GM19463 (cell line): ENCODE data around the gene REX1BD.
"Not testable (repeated sequence)": the region's sequence is repeated elsewhere in the genome, so short reads cannot be mapped to it uniquely, and the experiment has no call there.

Source experiments
- ATAC-seq: cut with Tn5 transposase; IDR thresholded peaks from one replicate; pipeline ENCODE4 v1.9.1; 2021; ENCODE audit warnings: mild to moderate bottlenecking, moderate library complexity; ENCODE audit not compliant: unreplicated experiment

The REX1BD gene

DNA sequence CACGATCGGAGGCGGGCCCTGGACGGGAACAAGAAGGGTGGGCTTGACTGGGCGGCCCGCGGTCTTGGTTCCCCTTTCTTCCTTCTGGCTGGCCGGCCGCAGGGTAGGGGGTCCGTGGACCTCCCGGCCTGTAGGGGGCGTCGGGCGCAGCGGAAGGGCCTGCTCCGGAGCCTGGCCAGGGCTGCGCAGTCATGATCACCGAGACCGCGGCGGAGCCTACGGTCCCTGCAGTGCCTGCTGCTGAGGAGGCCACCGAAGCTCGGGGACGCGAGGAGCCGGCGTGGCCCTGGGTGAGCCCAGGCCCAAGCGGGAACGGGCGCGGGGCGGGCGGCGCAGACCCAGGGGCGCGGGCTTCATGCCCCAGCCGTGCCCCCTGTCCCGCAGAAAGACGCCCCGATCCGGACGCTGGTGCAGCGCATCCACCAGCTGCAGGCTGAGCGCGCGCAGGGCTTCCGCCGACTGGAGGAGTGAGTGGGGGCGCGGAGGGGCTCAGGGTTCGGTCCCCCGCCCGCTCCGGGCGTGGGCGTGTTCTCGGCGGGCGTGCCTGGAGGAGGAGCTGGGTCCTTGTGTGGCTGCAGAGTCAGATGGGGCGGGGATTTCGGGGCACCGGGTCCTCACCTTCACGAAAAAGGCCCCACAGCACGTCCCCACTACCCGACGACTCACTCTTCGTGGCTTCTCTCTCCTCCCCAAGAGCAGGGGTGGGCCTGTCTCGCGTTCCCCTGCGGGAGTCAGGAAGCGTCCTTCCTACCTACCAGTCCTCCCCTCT, at the start of gene REX1BD:
Gene REX1BD, plus strand, starts transcription at position 188 of the 769 bp plus-strand sequence. Its CDS starts 4 bp downstream, at position 192.
- peak; percentile 72 for ATAC-seq

DNA sequence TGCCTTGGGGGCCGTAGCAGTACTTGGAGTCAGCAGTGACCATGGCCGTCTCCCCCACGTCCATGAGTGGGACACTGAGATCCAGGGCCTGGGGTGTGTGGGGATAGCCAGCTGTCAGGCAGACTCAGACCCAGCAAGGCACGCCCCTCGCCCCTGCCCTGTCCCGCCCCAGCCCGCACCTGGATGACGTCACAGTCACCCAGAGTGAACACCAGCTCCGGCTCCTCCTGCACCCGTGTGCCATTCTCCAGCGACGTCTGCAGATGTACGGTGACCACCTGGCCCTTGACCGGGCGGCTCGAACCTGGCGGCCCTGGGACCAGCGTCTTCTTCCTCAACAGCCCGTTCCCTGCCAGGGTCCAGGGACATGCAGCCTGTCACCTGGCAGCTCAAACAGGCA, 49.2 kb upstream of the REX1BD start:
- ATAC-seq: no peak

DNA sequence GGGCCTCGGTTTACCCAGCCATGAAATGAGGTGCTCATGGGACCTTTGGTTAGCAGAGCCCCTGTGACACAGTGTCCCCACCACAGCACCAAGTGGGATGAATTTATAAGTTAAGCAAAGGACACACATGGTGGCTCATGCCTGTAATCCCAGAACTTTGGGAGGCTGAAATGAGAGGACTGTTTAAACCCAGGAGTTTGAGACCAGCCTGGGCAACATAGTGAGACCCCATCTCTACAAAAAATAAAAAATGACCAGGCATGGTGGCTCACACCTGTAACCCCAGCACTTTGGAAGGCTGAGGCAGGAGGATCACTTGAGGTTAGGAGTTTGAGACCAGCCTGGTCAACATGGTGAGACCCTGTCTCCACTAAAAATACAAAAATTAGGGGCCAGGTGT, 48.4 kb upstream of the REX1BD start:
- not testable (repeated sequence) for ATAC-seq

DNA sequence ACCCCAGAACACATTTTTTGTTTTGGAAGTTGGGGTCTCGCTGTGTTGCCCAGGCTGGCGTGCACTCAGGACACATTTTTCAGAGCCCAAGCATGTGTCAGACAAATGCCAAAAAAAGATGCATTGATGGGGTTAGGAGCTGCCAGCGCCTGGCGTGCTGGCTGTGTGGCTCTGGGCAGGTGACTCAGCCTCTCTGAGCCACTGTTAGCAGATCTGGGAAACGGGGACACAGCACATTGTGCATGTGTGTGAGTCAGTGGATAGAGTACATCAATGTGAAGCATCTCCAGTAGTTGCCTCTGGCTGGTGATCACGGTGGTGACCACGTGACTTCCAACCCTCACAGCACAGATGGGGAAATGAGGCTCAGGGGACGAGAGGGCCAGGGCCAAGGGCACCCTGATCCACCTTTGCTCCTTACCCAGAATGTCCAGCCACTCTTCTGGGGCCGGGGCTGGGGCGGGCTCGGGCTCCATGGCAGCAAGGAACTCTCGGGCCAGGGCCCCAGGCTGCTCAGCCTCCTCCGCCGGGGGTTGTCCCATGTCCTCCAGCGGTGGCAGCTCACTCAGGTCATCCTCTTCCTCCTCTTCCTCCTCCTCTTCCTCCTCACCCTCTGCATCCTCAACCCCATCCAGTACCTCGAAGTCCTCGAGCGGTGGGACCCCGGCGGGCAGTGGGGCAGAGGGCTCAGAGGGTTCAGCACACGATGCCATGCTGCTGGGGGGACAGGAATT, 47.2 kb upstream of the REX1BD start:
- ATAC-seq: no peak

DNA sequence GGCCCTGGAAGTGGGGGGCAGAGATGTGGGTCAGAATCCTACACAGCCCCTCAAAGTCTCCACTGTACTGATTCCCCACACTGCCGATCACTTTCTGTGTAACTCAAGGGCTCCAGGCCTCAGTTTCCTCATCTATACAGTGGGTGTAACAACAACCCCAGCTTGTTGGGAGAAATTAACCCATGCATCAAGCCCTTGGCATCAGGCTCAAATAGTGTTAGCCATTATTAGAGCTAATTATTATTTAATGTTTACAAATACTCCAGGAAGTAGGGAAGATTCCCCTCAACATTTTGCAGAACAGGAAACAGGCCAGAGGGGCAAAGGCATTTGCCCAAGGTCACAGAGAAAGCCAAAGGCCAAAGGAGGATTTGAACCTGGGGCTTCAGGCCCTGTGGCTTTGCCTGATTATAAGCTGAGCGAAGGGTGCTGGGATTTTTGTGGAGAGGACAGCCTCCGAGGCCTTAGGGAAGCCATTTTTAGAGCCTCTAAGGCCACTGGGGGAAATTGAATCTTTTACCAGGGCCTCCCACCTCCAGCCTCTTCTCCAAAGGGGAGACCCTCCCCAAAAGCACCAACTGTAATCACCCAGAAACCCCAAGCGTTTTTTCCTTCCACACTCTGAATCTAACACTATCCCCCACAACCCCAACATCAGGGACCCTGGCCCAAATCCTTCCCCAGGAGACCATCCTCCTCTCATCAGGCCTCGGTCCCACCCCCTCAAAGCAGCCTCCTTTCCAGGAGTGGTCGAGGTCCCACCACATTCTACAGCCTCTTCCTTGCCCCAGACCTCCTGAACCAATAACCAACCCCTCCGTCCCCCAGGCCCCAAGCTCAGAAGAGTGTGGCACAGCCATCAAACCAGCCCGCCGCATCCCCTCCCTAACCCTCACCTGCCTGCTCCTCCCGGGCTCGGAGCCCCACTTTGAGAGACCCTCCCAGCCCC, 46.3 kb upstream of the REX1BD start:
- ATAC-seq: no peak

DNA sequence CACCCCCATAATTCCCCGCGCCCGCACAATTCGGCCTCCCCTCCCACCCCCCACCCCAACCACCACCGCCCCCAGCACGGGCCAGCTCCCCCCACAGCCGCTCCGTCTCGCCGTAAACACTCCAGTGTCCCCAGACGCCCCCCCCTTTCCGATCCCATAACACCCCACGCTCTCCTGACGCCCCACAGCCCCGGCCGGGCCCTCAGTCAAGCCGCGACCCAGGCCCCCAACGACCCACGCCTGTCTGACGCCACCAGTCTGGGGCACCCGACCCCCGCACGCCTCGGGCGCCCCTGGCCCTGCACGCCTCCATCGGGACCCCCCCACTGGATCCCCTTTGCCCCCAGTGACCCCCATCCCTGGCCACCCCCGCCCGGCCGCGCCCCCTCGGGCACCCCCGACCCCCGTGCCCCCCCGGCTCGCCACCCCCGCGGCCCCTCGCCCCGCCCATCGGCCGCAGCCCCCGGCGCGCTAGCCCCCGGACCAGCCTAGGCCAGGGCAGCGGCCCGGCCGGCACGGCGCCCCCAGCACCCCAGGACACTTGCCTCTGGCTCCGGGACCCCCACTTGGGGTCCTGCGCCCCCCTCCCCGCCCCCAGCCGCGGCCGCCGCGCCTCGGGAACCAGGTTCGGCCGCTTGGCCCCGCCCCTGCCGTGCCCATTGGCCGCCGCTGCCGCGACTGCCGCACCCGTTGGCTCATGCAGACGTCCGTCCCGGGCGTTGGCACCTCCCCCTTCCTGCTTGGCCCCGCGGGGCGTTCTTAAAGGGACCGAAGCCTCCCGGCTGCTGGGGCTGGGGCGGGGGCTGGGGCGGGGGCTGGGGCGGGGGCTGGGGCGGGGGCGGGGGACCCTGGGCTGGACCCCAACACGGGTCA, 45.4 kb upstream of the REX1BD start, which contains the start of gene FKBP8:
Gene FKBP8, minus strand, starts transcription at position 633 of the 873 bp plus-strand sequence. CDS start 1,603 bp downstream, outside the sequence.
- ATAC-seq: peak; percentile 98

DNA sequence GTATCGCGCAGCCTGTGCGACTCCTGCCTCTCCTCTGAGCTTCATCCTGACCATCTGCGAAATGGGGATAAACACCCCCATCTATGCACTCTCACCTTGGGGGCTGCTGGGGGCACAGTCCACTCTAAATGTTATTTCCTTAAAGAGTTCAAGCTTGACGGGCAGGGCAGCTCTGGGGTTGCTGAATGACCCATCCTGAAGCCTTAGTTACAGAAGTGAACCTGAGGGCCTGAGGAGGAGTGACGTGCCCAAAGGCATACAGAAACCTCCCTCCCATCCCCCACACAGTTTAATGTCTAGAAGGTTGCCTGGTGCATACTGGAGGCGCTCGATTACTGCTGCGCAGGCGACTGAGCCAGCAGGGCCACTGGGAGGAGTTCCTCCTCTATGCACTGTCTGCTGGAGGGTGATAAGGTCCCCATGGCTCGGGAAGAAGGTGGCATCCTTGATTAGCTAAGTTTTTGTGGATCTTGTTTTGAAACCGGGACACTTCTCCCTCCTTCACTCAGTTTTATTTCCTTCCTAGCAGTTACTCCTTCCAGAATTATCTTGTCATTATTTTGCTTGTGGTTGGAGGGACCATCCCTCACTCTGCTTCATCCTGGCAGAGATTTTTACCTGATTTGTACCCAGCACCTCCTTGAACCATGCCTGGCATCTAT, 44.7 kb upstream of the REX1BD start:
- ATAC-seq: peak; percentile 50

DNA sequence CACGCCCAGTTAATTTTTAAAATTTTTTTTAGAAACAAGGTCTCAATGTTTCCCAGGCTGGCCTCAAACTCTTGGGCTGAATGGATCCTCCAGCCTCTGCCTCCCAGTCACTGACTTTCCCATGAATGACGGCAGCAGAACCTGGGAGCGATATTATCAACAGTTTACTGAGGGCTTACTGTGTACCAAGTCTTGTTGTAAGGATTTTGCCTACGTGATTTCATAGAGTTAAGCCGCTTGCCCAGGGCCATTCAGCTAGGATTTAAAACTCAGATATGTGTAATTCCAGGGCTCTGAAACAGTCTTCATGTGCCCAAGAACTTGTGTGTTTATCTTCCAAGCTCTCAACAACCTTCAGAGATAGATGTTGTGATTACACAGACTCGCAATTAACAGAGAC, 37.0 kb upstream of the REX1BD start:
- ATAC-seq: no peak

DNA sequence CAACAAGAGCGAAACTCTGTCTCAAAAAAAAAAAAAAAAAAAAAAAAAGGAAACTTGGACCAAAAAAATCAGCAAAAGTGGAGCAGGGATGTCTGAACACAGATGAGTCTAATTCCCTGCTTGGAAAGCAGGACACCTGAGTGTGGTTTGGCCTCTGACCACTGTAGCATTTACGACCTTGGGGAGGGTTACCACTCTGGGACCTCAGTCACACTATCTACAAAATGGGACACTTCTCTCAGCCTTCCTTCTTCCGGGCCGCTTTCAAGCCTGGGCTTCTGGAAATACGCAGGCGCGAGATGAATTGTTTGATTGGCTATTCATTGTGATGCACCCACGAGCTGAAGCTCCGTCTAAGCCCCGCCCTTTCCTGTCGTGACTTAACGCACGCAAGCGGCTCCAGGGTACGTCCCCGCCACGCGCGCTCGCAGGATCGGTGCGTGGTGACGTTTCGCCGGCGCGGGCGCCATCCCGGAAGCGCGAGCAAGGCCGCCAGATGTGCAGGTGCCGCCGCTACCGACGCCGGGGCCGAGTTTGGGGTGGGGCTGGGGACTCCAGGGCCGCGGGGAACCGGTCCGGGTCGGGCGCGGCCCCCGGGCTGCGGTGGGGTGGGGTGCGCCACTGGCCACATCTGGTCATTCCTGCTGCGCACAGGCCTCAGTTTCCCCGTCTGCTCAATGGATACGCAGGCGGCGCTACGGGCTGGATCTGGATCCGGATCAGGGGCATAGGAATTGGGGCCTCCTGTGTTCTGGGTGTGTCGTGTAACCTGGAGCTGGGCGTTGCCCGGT, 31.0 kb upstream of the REX1BD start, which contains the start of gene KXD1:
Gene KXD1, plus strand, starts transcription at position 460 of the 791 bp plus-strand sequence. CDS start 4,187 bp downstream, outside the sequence.
- ATAC-seq: peak; percentile 97

DNA sequence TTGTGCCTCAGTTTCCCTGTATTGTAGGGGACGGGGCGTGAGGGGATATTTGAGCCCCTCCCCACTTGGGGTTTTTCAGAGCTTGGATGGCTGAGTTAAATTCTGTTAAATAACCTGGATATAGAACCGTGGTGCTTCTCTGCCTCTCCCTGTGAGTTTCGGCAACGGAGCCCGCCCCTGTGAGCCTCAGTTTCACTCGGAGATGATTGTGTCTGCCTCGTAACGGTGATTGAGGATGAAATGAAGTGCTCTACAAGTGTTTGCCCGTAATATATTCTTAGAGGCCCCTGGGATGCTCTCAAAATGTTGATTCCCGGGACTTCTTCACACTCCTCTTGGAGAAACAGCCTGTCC, 30.4 kb upstream of the REX1BD start:
- no peak for ATAC-seq

DNA sequence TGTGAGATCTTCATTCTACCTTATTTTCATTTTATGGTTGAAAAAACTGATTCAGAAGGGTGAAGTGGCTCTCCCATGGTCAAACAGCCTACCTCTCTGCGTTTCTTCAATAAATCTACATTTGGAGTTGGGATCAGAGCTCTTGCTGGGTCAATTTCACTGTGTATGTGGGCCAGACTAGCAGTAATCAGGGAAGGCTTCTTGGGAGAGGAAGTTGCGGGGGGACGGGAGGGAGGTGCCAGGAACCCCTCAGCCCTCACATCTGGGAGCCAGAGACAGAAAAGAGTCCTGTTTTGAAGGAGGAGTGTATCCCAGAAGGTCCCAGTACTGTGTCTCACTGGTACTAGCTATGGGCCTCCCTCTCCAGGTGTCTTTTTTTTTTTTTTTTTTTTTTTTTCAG, 30.0 kb upstream of the REX1BD start:
- no peak for ATAC-seq

DNA sequence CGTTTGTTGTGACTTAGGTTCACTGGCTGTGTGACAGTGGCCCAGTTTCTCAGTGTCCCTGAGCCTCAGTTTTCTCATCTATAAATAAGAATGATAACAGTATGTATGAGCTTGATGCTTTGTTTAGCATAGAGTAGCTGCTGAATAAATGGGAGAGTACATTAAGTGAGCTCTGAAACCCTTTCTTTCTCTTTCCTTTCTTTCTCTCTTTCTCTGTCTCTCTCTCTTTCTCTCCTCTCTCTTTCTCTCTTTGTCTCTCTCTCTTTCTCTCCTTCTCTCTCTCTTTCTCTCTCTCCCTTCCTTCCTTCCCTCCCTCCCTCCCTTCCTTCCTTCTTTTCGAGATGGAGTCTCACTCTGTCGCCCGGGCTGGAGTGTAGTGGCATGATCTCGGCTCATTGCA, 28.9 kb upstream of the REX1BD start:
- ATAC-seq: no peak

DNA sequence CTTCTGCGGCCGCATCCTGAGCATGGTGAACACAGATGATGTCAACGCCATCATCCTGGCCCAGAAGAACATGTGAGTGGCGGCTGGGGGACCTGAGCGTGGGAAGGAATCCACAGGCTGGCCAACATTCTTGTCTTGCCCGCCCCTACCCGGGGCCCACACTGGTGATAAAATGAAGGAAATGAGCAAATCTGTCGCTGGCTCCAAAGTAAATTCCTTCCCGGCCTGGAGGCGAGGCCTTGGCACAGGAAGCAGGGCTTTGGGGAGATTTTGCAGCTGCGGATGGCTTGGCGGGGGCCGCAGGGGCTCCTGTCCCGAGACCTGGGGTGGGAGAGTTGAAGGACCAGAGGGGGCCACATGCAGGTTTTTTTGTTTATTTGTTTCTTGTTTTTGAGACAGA, 26.5 kb upstream of the REX1BD start:
- no peak for ATAC-seq

DNA sequence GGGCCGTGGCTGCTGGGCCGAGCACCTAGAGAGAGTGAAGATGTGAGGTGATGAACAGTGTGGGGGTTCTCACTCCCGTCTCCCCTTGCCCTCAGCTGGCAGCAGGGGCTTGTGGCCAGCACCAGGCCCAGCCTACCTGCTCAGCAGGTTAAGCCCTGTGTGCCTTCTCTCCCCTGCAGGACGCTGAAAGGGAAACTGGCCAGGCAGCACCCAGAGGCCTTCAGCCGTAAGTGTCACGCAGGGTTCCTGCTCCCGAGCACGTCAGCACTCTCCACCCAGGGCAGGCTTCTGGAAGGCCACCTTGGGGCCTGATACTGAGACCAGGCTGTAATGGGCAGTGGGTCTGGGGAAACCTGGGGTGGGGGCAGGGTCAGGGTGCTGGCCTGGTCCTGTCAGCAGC, 21.6 kb upstream of the REX1BD start:
- ATAC-seq: no peak

DNA sequence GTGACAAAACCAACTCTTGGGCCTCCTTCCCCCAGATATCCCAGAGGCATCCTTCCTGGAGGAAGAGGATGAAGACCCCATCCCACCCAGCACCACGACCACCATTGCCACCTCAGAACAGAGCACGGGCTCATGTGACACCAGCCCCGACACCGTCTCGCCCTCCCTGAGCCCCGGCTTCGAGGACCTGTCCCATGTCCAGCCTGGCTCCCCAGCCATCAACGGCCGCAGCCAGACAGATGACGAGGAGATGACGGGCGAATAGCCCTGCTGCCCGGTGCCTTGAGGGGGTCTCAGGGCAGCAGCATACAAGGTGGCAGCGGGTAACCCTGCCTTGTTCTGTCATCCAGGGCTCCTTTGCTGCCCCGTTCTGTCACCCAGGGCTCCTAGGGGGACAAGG, 20.2 kb upstream of the REX1BD start:
- no peak for ATAC-seq

DNA sequence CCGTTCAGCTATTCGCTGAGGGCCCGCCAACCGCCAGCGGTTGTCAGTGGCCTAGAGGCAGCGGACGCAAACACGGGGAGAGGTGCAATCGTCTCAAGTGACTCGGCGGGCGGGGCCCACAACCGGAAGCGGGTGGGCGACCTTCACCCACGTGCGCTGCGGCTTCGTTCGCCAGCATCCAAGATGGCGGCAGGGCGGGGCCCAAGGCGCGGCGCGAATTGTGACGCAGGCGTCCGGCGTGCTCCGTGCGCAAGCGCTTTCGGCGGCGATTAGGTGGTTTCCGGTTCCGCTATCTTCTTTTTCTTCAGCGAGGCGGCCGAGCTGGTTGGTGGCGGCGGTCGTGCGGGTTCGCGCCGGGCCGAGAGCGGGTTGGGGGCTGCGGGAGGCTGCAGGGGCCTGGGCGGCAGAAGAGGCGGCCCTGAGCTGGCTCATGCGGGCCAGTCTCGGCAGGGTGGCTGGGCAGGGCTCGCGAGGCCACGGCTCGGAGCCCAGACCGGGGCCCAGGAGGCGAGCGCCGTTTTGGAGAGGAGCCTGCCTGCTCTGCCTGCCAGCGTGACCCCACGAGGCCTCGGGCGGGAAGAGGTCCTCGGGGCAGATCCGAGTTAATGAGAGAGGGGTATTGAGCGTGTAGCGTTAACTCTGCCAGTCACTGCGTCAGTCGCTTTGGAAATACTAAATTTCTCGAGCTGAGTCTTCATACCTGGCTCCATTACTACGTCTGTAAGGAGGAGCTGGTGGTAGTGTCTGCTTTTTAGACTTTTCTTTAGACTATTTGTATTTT, 16.8 kb upstream of the REX1BD start, which contains the start of gene UBA52:
Gene UBA52, plus strand, starts transcription at position 294 of the 781 bp plus-strand sequence. CDS start 1,444 bp downstream, outside the sequence.
- ATAC-seq: peak; percentile 93

DNA sequence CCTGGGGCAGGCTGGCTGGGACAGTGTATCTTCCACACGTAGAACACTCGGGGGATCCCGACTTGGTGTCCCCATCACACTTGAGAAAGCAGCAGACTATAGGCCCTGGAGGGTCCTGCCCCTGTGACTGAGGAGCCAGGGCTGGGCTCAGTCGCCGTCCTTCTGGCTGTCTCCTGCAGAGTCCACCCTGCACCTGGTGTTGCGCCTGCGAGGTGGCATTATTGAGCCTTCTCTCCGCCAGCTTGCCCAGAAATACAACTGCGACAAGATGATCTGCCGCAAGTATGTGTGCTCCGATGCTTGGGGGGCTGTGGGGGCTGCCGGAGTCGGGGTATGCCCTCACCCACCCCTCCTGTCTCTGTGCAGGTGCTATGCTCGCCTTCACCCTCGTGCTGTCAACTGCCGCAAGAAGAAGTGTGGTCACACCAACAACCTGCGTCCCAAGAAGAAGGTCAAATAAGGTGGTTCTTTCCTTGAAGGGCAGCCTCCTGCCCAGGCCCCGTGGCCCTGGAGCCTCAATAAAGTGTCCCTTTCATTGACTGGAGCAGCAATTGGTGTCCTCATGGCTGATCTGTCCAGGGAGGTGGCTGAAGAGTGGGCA, 13.8 kb upstream of the REX1BD start:
- ATAC-seq: no peak
